PC-9 (cell line): ENCODE results near the gene RD3L.

ENCODE experiments used
- EZH2 ChIP-seq: fragments of 200-600 bp; sonication (generic); IDR thresholded peaks from 2 replicates; pipeline ENCODE4 v1.8.0; 2017; ENCODE audit warnings: antibody characterized with exemption, low read depth
- TF ChIP-seq, protein P1 (sequence below): fragments of 200-600 bp; sonication (generic); conservative IDR thresholded peaks from 2 replicates; pipeline ENCODE4 v1.6.1; 2017; ENCODE audit warnings: mixed run types, antibody characterized with exemption, mild to moderate bottlenecking, moderate library complexity

- TF ChIP-seq, protein P1, sequence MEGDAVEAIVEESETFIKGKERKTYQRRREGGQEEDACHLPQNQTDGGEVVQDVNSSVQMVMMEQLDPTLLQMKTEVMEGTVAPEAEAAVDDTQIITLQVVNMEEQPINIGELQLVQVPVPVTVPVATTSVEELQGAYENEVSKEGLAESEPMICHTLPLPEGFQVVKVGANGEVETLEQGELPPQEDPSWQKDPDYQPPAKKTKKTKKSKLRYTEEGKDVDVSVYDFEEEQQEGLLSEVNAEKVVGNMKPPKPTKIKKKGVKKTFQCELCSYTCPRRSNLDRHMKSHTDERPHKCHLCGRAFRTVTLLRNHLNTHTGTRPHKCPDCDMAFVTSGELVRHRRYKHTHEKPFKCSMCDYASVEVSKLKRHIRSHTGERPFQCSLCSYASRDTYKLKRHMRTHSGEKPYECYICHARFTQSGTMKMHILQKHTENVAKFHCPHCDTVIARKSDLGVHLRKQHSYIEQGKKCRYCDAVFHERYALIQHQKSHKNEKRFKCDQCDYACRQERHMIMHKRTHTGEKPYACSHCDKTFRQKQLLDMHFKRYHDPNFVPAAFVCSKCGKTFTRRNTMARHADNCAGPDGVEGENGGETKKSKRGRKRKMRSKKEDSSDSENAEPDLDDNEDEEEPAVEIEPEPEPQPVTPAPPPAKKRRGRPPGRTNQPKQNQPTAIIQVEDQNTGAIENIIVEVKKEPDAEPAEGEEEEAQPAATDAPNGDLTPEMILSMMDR, result no peak
- TF ChIP-seq EZH2, result no peak
Measured at GRCh38 chr14:103905842-103906456, 36.4 kb downstream of the RD3L start.
